Stomach (tissue), 4 donors: Measurements from ENCODE around the gene ZMYND10.

ENCODE experiments used
- POLR2A ChIP-seq, 4 donors: fragments of 450-650 bp; IDR thresholded peaks; one replicate each; pipeline ENCODE4 v1.6.1; 2016; ENCODE audit warnings: antibody characterized with exemption in 4 of 4, control low read depth in 2 of 4, mild to moderate bottlenecking in 1 of 4, moderate library complexity in 1 of 4
- POLR2AphosphoS5 ChIP-seq, 3 donors: sonication (generic); formaldehyde crosslinking; IDR thresholded peaks; one replicate each; pipeline ENCODE4 v1.6.1; 2016; ENCODE audit warnings: antibody characterized with exemption in 3 of 3
- TF ChIP-seq, protein P1 (sequence below), 7 experiments: fragments of 450-650 bp in 4 of 7; fragments of 200-600 bp in 3 of 7; sonication (generic) in 3 of 7; IDR thresholded peaks; one replicate each; pipeline ENCODE4 v1.5.1; 2016 to 2019; ENCODE audit warnings: antibody characterized with exemption in 7 of 7, control low read depth in 2 of 7, mild to moderate bottlenecking in 1 of 7

DNA sequence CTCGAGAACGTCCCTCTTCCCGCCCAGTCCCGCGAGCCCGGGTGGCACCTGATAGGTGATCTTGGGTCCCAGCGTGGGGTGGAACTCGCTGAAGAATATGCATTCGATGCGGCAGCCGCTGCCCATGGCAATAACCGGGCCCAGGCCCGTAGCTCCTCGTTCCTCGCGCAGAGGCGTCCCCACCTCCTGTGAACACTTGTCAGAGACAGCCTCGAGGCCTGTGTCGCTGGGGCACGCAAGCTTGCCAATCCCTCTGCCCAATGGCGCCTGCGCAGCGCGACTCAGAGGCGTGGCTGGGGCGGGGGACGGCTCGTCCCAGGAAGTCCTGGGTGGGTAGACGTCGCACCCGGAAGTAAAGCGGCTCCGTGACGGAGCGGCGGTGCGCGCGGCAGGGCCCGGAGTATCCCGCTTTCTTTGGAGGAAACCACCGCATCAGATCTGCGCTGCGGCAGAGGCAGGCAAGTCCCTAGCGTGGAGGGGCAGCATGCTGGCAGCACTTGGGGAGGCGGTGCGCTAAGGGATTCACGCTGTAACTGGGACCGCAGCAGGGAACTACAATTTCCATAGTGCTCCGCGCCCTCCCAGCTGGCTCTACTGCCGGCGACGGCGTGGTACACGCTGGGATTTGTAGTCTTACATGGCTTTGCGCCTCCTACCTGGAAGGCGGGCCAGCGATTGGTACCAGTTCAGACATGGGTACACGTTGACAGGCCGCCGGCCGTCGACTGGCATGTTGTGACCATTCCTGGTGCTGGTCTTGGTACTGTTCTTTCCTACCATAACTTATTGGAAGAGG is 5.2 kb upstream of the ZMYND10 start, which contains the start of the genes CYB561D2 and NPRL2:
- TF ChIP-seq, protein P1, sequence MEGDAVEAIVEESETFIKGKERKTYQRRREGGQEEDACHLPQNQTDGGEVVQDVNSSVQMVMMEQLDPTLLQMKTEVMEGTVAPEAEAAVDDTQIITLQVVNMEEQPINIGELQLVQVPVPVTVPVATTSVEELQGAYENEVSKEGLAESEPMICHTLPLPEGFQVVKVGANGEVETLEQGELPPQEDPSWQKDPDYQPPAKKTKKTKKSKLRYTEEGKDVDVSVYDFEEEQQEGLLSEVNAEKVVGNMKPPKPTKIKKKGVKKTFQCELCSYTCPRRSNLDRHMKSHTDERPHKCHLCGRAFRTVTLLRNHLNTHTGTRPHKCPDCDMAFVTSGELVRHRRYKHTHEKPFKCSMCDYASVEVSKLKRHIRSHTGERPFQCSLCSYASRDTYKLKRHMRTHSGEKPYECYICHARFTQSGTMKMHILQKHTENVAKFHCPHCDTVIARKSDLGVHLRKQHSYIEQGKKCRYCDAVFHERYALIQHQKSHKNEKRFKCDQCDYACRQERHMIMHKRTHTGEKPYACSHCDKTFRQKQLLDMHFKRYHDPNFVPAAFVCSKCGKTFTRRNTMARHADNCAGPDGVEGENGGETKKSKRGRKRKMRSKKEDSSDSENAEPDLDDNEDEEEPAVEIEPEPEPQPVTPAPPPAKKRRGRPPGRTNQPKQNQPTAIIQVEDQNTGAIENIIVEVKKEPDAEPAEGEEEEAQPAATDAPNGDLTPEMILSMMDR (IDR thresholded peaks at IDR 0.05): peak in 1 of 7 experiments; percentile 6
- TF ChIP-seq POLR2A (IDR thresholded peaks at IDR 0.05) (peak in 2 of 4 donors; percentile 65 to 76), POLR2AphosphoS5 (IDR thresholded peaks at IDR 0.05) (peak; percentile 61 to 97 (median 97))
